HepG2 (cell line): ENCODE measurements around the gene CDK9. TPM values are rescaled to one million over a fixed set of nuclear protein-coding genes. Genes with fewer than 3 reads are reported as not detected.
A peak's percentile ranks its signal among the peaks of the same experiment; 100 is the strongest.

ENCODE experiments used
- ATAC-seq: fragments of 200-7000 bp; cut with Tn5 transposase; 3 replicates; pipeline ENCODE4 v1.9.1; 2020; ENCODE audit warnings: mild to moderate bottlenecking, moderate library complexity
- BruUV-seq: library from RNA; stranded (reverse); fragments of 400-500 nt; replicated peaks from 2 replicates; lab custom pipeline; 2021; lab: Mats Ljungman, UMichigan
- CTCF ChIA-PET: fragments of 300-600 bp; formaldehyde crosslinking; extraction: SDS; loops from one replicate; lab custom pipeline; 2021; ENCODE audit warnings: low total read pairs, inconsistent platforms, low intra/inter-chr PET ratio; lab: Yijun Ruan, JAX
- POLR2A ChIA-PET: fragments of 350-600 bp; sonication (Branson Sonifier 250); formaldehyde crosslinking; loops from one replicate; lab custom pipeline; 2020; ENCODE audit warnings: antibody characterized with exemption, inconsistent platforms; lab: Yijun Ruan, JAX
- DNase-seq: peaks from one replicate; pipeline ENCODE4 v3.0.0-alpha.2; 2015; ENCODE audit warnings: low spot score
- FAIRE-seq: peaks from 3 replicates; lab custom pipeline; 2011; peaks lifted over from hg19 to GRCh38; lab: Jason Lieb, UNC
- H2AFZ ChIP-seq: one replicate; pipeline ENCODE4 v1.6.1; 2011; ENCODE audit warnings: low read length, inconsistent platforms
- H3K27ac ChIP-seq: fragments of 300-600 bp; 3 replicates; pipeline ENCODE4 v1.8.0; 2011; ENCODE audit warnings: mixed run types, mild to moderate bottlenecking, mixed read lengths, low read length, inconsistent platforms; ENCODE audit not compliant: insufficient read depth; ENCODE audit errors: extremely low read length
- H3K27me3 ChIP-seq, 2 experiments: fragments of 200-600 bp in 1 of 2; 2 replicates in 1 of 2; 3 replicates in 1 of 2; pipeline versions ENCODE4 v1.6.0 to v1.8.0; 2011; ENCODE audit warnings: low read length in 2 of 2, mild to moderate bottlenecking in 2 of 2, moderate library complexity in 2 of 2, inconsistent platforms in 1 of 2; ENCODE audit not compliant: insufficient read depth in 2 of 2, control insufficient read depth in 1 of 2
- H3K36me3 ChIP-seq, 2 experiments: fragments of 200-600 bp in 1 of 2; replicated peaks in 1 of 2; 2 replicates in 1 of 2; 3 replicates in 1 of 2; pipeline versions ENCODE4 v1.5.1 to v1.8.0; 2011; ENCODE audit warnings: low read length in 2 of 2, inconsistent platforms in 1 of 2; ENCODE audit not compliant: insufficient read depth in 2 of 2, control insufficient read depth in 1 of 2
- H3K4me1 ChIP-seq: 2 replicates; pipeline ENCODE4 v1.5.1; 2012; ENCODE audit warnings: low read length, inconsistent platforms; ENCODE audit not compliant: insufficient read depth
- H3K4me2 ChIP-seq: 2 replicates; pipeline ENCODE4 v1.6.0; 2011; ENCODE audit warnings: low read depth, low read length, inconsistent platforms
- H3K4me3 ChIP-seq, 3 experiments: fragments of 200-600 bp in 1 of 3; sonication (generic), shearing (Covaris generic) in 1 of 3; replicated peaks in 1 of 3; 2 replicates each; pipeline ENCODE4 v1.5.1; 2011 to 2016; ENCODE audit warnings: low read length in 3 of 3, inconsistent platforms in 2 of 3, low read depth in 2 of 3, mild to moderate bottlenecking in 2 of 3, control low read depth in 1 of 3, mixed read lengths in 1 of 3; ENCODE audit not compliant: insufficient read depth in 1 of 3
- H3K79me2 ChIP-seq: one replicate; pipeline ENCODE4 v1.6.1; 2011; ENCODE audit warnings: low read length, inconsistent platforms; ENCODE audit not compliant: insufficient read depth
- H3K9ac ChIP-seq: 2 replicates; pipeline ENCODE4 v1.6.0; 2011; ENCODE audit warnings: mild to moderate bottlenecking, low read depth, low read length, inconsistent platforms; ENCODE audit not compliant: insufficient read depth
- H3K9me3 ChIP-seq: 2 replicates; pipeline ENCODE4 v1.5.1; 2012; ENCODE audit warnings: mild to moderate bottlenecking, low read length
- H4K20me1 ChIP-seq: 2 replicates; pipeline ENCODE4 v1.6.0; 2011; ENCODE audit warnings: inconsistent platforms, mild to moderate bottlenecking, low read length, moderate library complexity; ENCODE audit not compliant: insufficient read depth
- BCL3 ChIP-seq: sonication (generic); formaldehyde crosslinking; IDR thresholded peaks from 2 replicates; pipeline ENCODE4 v1.5.1; 2020; ENCODE audit warnings: mild to moderate bottlenecking, missing genetic modification reagents, moderate library complexity
- FOXK1 ChIP-seq: sonication (generic); formaldehyde crosslinking; IDR thresholded peaks from 2 replicates; pipeline ENCODE4 v1.4.0; 2020; ENCODE audit warnings: low read depth, missing genetic modification reagents, borderline replicate concordance
- HNF4A ChIP-seq: sonication (generic); formaldehyde crosslinking; IDR thresholded peaks from 2 replicates; pipeline ENCODE4 v1.4.0; 2020; ENCODE audit warnings: missing genetic modification reagents
- KLF13 ChIP-seq: sonication (generic); formaldehyde crosslinking; IDR thresholded peaks from 2 replicates; pipeline ENCODE4 v1.4.0; 2020; ENCODE audit warnings: mild to moderate bottlenecking, missing genetic modification reagents
- MTA3 ChIP-seq: sonication (generic); formaldehyde crosslinking; IDR thresholded peaks from 2 replicates; pipeline ENCODE4 v1.4.0; 2020; ENCODE audit warnings: missing genetic modification reagents
- POLR2G ChIP-seq: fragments of 200-400 bp; formaldehyde crosslinking; IDR thresholded peaks from 2 replicates; pipeline ENCODE4 v1.6.1; 2018; ENCODE audit warnings: mild to moderate bottlenecking, low read depth, low read length, moderate library complexity
- RAD21 ChIP-seq: fragments of 450-650 bp; formaldehyde crosslinking; IDR thresholded peaks from 2 replicates; pipeline ENCODE4 v1.5.0; 2020; ENCODE audit warnings: mild to moderate bottlenecking
- SKIL ChIP-seq: sonication (generic); formaldehyde crosslinking; IDR thresholded peaks from 2 replicates; pipeline ENCODE4 v1.8.0; 2022; ENCODE audit warnings: missing genetic modification reagents, mild to moderate bottlenecking, moderate library complexity, borderline replicate concordance
- TGIF2 ChIP-seq: IDR thresholded peaks from 2 replicates; pipeline ENCODE4 v1.6.1; 2016; ENCODE audit warnings: control low read depth, missing compliant biosample characterization
- ZHX1 ChIP-seq: sonication (generic); formaldehyde crosslinking; IDR thresholded peaks from 2 replicates; pipeline ENCODE4 v1.8.1; 2022; ENCODE audit warnings: low read depth, mild to moderate bottlenecking, missing genetic modification reagents
- ZNF275 ChIP-seq: sonication (generic); formaldehyde crosslinking; IDR thresholded peaks from 2 replicates; pipeline ENCODE4 v1.8.0; 2022; ENCODE audit warnings: missing genetic modification reagents, mild to moderate bottlenecking, inconsistent platforms, borderline replicate concordance
- ZNF788 ChIP-seq: sonication (generic); formaldehyde crosslinking; IDR thresholded peaks from 2 replicates; pipeline ENCODE4 v1.5.0; 2020; ENCODE audit warnings: mild to moderate bottlenecking, missing genetic modification reagents, borderline replicate concordance
- WGBS: methylation state at CpG from one replicate; pipeline ENCODE4 v1.1.6; 2017; ENCODE audit warnings: low lambda C conversion rate; 5-methylcytosine and 5-hydroxymethylcytosine counted together
- in situ Hi-C: cut with HindIII; loops from 2 replicates; pipeline ENCODE4 v1.10.0; 2017; ENCODE audit warnings: low pct_unique_long_range_greater_than_20kb; ENCODE audit not compliant: extremely low pct_ligation_motif_present
- intact Hi-C: fragments of 100-400 bp; cut with micrococcal nuclease; formaldehyde crosslinking; loops from one replicate; pipeline ENCODE4 v1.10.0; 2022; ENCODE audit not compliant: unreplicated experiment
- polyA plus RNA-seq, 8 experiments: library from polyadenylated mRNA; depleted of rRNA in 3 of 8; stranded (reverse) in 7 of 8; unstranded in 1 of 8; fragments of >200 nt; fragmentation: Illumina TruSeq in 4 of 8; extraction: Trizol in 4 of 8; gene quantifications; 2 replicates each; pipeline versions ENCODE4 v1.2.1 to v1.2.3, GENCODE V29; 2011 to 2016; ENCODE audit warnings: low read depth in 4 of 8, missing spikeins in 1 of 8, mixed read lengths in 1 of 8; ENCODE audit not compliant: insufficient read depth in 1 of 8
- total RNA-seq, 5 experiments: library from RNA; depleted of rRNA; stranded (reverse); fragments of >200 nt; fragmentation: Illumina TruSeq; extraction: Trizol; gene quantifications; 2 replicates each; pipeline ENCODE4 v1.2.3, GENCODE V29; 2016; ENCODE audit warnings: low read depth in 1 of 5

CDK9 gene
- total and polyA plus RNA-seq, 2 of the 13 experiments (the other 11 are each of a cell fraction or from before 2014, with no cell fraction given), result 16.8 to 21.5 TPM

- H3K79me2 ChIP-seq, result no peaks in the 10 kb centered on the region
- no peak overlapping the region for H2AFZ ChIP-seq
- no peak overlapping the region for H3K4me3 ChIP-seq
- no peak for ATAC-seq
- H3K4me2 ChIP-seq, result no peak overlapping the region
- no peak overlapping the region for H3K27ac ChIP-seq
- no TSS peak for BruUV-seq
- ChIA-PET CTCF (no interaction called here), POLR2A (no interaction called here)
- TF ChIP-seq TGIF2 (CRISPR knock-in tag) (no peak), SKIL (no peak), FOXK1 (no peak), POLR2G (0 out of 2 replicates have a peak, but pooled peaks have one; percentile 46)
- H4K20me1 ChIP-seq, result no peaks in the 10 kb centered on the region
- intact Hi-C loops (no loop called here), in situ Hi-C loops (no loop called here)
- H3K27me3 ChIP-seq, result no peaks in the 10 kb centered on the region
- WGBS, result 89% methylated on average over 3 of the region's 3 CpGs
- no peak for FAIRE-seq
- H3K9me3 ChIP-seq, result no peaks in the 10 kb centered on the region
- no peak for DNase-seq
- H3K36me3 ChIP-seq, result peaks cover 4 to 22% of the 10 kb centered on the region in 2 experiments; a peak in 3 of 5 replicates
- no peak overlapping the region for H3K9ac ChIP-seq
- peaks cover 22% of the 10 kb centered on the region for H3K4me1 ChIP-seq
These were observed 30.5 kb downstream of the CDK9 start for GRCh38 chr9:127816362-127816725.

- peaks cover 4 to 22% of the 10 kb centered on the region in 2 experiments; a peak in 3 of 5 replicates for H3K36me3 ChIP-seq
- in situ Hi-C loops, result no loop called here
- BruUV-seq, result no TSS peak
- TF ChIP-seq RAD21 (no peak), HNF4A (CRISPR knock-in tag) (no peak), ZNF788 (CRISPR knock-in tag) (no peak), KLF13 (CRISPR knock-in tag) (no peak), BCL3 (CRISPR knock-in tag) (no peak), ZNF275 (CRISPR knock-in tag) (no peak), ZHX1 (CRISPR knock-in tag) (no peak), MTA3 (CRISPR knock-in tag) (no peak)
These were observed 30.9 kb downstream of the CDK9 start for GRCh38 chr9:127816728-127817127.

More at GRCh38 chr9:127816728-127817127, 30.9 kb downstream of the CDK9 start:
- H3K4me1 ChIP-seq, result peaks cover 22% of the 10 kb centered on the region
- H3K9ac ChIP-seq, result no peak overlapping the region
- intact Hi-C loops, result no loop called here
- ChIA-PET CTCF (no interaction called here), POLR2A (no interaction called here)
- H3K27me3 ChIP-seq, result no peaks in the 10 kb centered on the region
- WGBS, result 89% methylated on average over 8 of the region's 8 CpGs
- FAIRE-seq, result no peak
- H3K79me2 ChIP-seq, result no peaks in the 10 kb centered on the region
- H3K4me2 ChIP-seq, result no peak overlapping the region
- no peaks in the 10 kb centered on the region for H4K20me1 ChIP-seq
- DNase-seq, result no peak
- H3K4me3 ChIP-seq, result no peak overlapping the region
- H2AFZ ChIP-seq, result no peak overlapping the region
- no peak for ATAC-seq
- no peak overlapping the region for H3K27ac ChIP-seq
- no peaks in the 10 kb centered on the region for H3K9me3 ChIP-seq
